ENCODE data around the gene R3HCC1L. TPM values are rescaled to one million over a fixed set of nuclear protein-coding genes. Genes with fewer than 3 reads are reported as not detected.

R3HCC1L gene
- total RNA-seq, 2 experiments from 2014 or later = 19.6 to 21.8 TPM

- POLR2A ChIA-PET = no interaction called here
- no peaks in the 10 kb centered on the region for H3K9me3 Mint-ChIP-seq
- no peak for DNase-seq
- peak overlapping the region; percentile 37 for H3K4me3 Mint-ChIP-seq
- H3K4me1 Mint-ChIP-seq = peaks cover 8% of the 10 kb centered on the region
- peaks cover 39% of the 10 kb centered on the region for H3K27me3 Mint-ChIP-seq
- no peak for ATAC-seq (ENCODE audit: low read depth)
- H3K36me3 Mint-ChIP-seq = no peaks in the 10 kb centered on the region
- H3K27ac Mint-ChIP-seq = no peak overlapping the region
Measured at GRCh38 chr10:98266647-98267046, 132.2 kb downstream of the R3HCC1L start.

GRCh38 chr10:98267069-98267893, 132.8 kb downstream of the R3HCC1L start:
- DNase-seq (no peak), ATAC-seq (ENCODE audit: low read depth) (no peak)
- Mint-ChIP-seq H3K27me3 (peaks cover 42% of the 10 kb centered on the region), H3K4me3 (peak overlapping the region; percentile 69), H3K4me1 (peaks cover 8% of the 10 kb centered on the region), H3K36me3 (no peaks in the 10 kb centered on the region), H3K27ac (no peak overlapping the region), H3K9me3 (no peaks in the 10 kb centered on the region)
- POLR2A ChIA-PET = no interaction called here

DNA sequence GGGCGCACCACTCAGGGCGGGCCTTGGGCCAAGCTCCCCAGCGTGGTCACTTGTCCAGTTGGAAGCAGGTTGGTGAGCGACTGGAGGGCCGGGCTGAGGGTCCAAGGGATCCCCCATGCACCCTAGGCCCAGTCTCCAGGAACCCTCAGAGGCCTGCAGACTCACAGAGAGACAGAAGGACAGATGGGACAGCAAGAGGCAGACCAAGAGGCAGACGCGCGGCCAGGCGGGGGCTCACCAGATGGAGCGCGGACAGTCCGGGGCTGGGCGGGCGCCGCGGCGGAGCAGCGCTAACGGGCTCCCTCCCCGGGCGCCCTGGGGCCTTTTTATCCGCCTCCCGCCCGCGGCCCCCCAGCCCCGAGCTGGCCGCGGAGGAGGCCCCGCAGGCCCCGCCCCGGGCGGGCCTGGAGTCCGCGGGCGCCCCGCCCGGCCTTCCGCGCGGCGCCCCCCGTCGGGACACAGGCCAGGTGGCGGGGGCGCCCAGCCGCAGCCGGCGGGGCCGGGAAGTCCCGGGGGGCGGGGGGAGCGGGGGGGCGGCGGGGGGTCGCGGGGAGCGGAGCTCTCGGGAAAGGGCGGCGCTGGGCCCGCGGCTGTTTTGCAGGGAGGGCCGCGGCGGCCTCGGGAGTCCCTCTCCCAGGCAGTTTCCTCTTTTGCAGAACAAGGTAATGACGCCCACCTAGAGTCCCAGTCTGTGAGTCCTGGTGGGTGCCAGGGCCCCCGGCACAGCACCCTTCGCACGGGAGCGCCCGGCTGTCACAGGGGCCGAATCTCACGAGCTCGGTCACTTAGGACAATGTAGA, 133.6 kb downstream of the R3HCC1L start, which contains the start of gene LOXL4:
Gene LOXL4 (minus strand): TSS at position 301 of the 800 bp plus-strand sequence. CDS start 5,175 bp downstream, outside the sequence.
- peak within 1 kb of the TSS; percentile 69 for H3K4me3 Mint-ChIP-seq
- peaks cover 8% of the 10 kb centered on the region for H3K4me1 Mint-ChIP-seq
- H3K9me3 Mint-ChIP-seq = no peaks in the 10 kb centered on the region
- H3K27me3 Mint-ChIP-seq = peaks cover 42% of the 10 kb centered on the region
- ATAC-seq (ENCODE audit: low read depth) = peak; percentile 52
- DNase-seq = no peak
- H3K36me3 Mint-ChIP-seq = no peaks in the 10 kb centered on the region
- no peak within 1 kb of the TSS for H3K27ac Mint-ChIP-seq
- POLR2A ChIA-PET = no interaction called here

DNA sequence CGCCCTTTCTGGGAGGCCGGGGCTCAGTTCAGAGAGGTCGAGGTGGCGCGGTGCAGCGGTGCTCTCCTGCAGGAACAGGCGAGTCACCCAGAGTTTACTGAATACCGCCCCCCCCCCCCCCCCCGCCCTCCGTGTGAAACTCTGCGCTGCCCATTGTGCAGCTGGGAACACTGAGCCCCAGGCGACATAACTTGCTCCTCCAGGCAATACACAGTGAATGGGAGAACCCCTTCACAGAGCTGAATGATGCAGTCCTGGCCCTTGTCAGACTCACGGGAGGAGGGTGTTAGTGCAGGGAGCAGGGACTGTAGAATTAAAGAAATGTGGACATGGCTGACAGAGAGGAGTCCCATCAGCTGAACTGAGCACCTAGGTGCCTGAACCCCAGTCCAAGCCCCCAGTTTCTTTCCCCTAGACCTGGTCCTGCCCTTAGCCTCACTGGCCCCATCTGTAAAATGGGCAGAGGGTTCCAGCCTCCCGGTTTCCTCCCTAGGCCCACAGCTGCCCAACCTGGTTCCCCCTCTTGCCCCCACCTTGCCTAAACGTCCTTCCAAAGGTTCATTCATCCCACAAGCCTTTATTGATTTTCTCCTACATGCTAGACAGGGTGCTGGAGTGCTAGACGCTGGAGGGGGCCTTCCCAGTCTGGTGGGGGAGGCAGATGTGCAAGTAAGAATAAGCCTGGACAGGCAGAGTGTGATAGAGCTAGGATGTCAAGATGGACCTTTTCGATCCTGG, 134.4 kb downstream of the R3HCC1L start:
- peak overlapping the region; percentile 66 for H3K4me3 Mint-ChIP-seq

GRCh38 chr10:98269435-98269912, 135.0 kb downstream of the R3HCC1L start:
- peaks cover 3% of the 10 kb centered on the region for H3K4me1 Mint-ChIP-seq
- POLR2A ChIA-PET = no interaction called here
- no peak for DNase-seq
- no peaks in the 10 kb centered on the region for H3K36me3 Mint-ChIP-seq
- H3K27me3 Mint-ChIP-seq = peaks cover 51% of the 10 kb centered on the region
- no peak overlapping the region for H3K4me3 Mint-ChIP-seq
- no peaks in the 10 kb centered on the region for H3K9me3 Mint-ChIP-seq
- no peak overlapping the region for H3K27ac Mint-ChIP-seq
- ATAC-seq (ENCODE audit: low read depth) = no peak

More for the DNA sequence above, 134.4 kb downstream of the R3HCC1L start:
- H3K9me3 Mint-ChIP-seq = no peaks in the 10 kb centered on the region
- POLR2A ChIA-PET = no interaction called here
- H3K36me3 Mint-ChIP-seq = no peaks in the 10 kb centered on the region
- ATAC-seq (ENCODE audit: low read depth) = no peak
- no peak for DNase-seq
- H3K27ac Mint-ChIP-seq = no peak overlapping the region
- peaks cover 7% of the 10 kb centered on the region for H3K4me1 Mint-ChIP-seq
- H3K27me3 Mint-ChIP-seq = peaks cover 47% of the 10 kb centered on the region

- no peak for ATAC-seq (ENCODE audit: low read depth)
- peaks cover 3% of the 10 kb centered on the region for H3K4me1 Mint-ChIP-seq
- DNase-seq = no peak
- no peak overlapping the region for H3K27ac Mint-ChIP-seq
- H3K4me3 Mint-ChIP-seq = no peak overlapping the region
- POLR2A ChIA-PET = no interaction called here
- peaks cover 52% of the 10 kb centered on the region for H3K27me3 Mint-ChIP-seq
- H3K36me3 Mint-ChIP-seq = no peaks in the 10 kb centered on the region
- no peaks in the 10 kb centered on the region for H3K9me3 Mint-ChIP-seq
Measured at GRCh38 chr10:98270073-98270740, 135.8 kb downstream of the R3HCC1L start.

GRCh38 chr10:98270786-98271185, 136.3 kb downstream of the R3HCC1L start:
- ATAC-seq (ENCODE audit: low read depth) (no peak), DNase-seq (no peak)
- no peak overlapping the region for H3K27ac Mint-ChIP-seq
- H3K9me3 Mint-ChIP-seq = no peaks in the 10 kb centered on the region
- POLR2A ChIA-PET = no interaction called here
- H3K27me3 Mint-ChIP-seq = peaks cover 52% of the 10 kb centered on the region
- H3K36me3 Mint-ChIP-seq = no peaks in the 10 kb centered on the region
- H3K4me1 Mint-ChIP-seq = peaks cover 3% of the 10 kb centered on the region
- H3K4me3 Mint-ChIP-seq = no peak overlapping the region

GRCh38 chr10:98272245-98272644, 137.8 kb downstream of the R3HCC1L start:
- Mint-ChIP-seq H3K27ac (no peak overlapping the region), H3K36me3 (no peaks in the 10 kb centered on the region), H3K9me3 (no peaks in the 10 kb centered on the region), H3K4me1 (no peaks in the 10 kb centered on the region), H3K4me3 (no peak overlapping the region), H3K27me3 (peaks cover 39% of the 10 kb centered on the region)
- DNase-seq (no peak), ATAC-seq (ENCODE audit: low read depth) (no peak)
- POLR2A ChIA-PET = no interaction called here

DNA sequence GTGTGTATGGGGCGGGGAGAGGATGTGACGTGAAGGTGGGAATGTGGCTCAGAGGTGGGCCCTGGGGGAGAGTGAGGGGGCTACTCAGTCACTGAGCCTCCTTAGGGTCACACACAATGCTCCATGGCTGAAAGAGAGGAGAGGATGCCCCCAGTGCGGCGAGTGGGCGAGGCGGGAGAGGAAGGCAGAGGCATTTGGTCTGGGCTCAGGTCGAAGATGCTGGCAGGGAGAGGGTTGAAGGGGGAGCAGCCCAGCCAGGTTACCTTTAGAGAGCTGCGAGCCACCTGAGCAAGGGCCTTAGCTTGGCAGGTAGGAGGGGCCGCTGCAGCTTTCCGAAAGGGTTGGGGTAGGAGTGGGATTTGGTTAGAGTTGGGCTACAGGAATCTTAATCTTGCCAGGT, 138.2 kb downstream of the R3HCC1L start:
- H3K4me3 Mint-ChIP-seq = no peak overlapping the region
- DNase-seq (no peak), ATAC-seq (ENCODE audit: low read depth) (no peak)
- H3K27me3 Mint-ChIP-seq = peaks cover 35% of the 10 kb centered on the region
- POLR2A ChIA-PET = no interaction called here
- no peaks in the 10 kb centered on the region for H3K9me3 Mint-ChIP-seq
- no peak overlapping the region for H3K27ac Mint-ChIP-seq
- H3K36me3 Mint-ChIP-seq = no peaks in the 10 kb centered on the region
- no peaks in the 10 kb centered on the region for H3K4me1 Mint-ChIP-seq

GRCh38 chr10:98273057-98273850, 138.8 kb downstream of the R3HCC1L start:
- DNase-seq (no peak), ATAC-seq (ENCODE audit: low read depth) (no peak)
- POLR2A ChIA-PET = no interaction called here
- no peaks in the 10 kb centered on the region for H3K9me3 Mint-ChIP-seq
- no peak overlapping the region for H3K27ac Mint-ChIP-seq
- peaks cover 35% of the 10 kb centered on the region for H3K27me3 Mint-ChIP-seq
- H3K36me3 Mint-ChIP-seq = no peaks in the 10 kb centered on the region
- H3K4me1 Mint-ChIP-seq = no peaks in the 10 kb centered on the region
- no peak overlapping the region for H3K4me3 Mint-ChIP-seq

GRCh38 chr10:98274562-98274961, 140.1 kb downstream of the R3HCC1L start:
- peaks cover 33% of the 10 kb centered on the region for H3K27me3 Mint-ChIP-seq
- H3K4me1 Mint-ChIP-seq = no peaks in the 10 kb centered on the region
- POLR2A ChIA-PET = no interaction called here
- H3K4me3 Mint-ChIP-seq = no peak overlapping the region
- H3K9me3 Mint-ChIP-seq = no peaks in the 10 kb centered on the region
- DNase-seq = no peak
- ATAC-seq (ENCODE audit: low read depth) = no peak
- H3K36me3 Mint-ChIP-seq = no peaks in the 10 kb centered on the region
- H3K27ac Mint-ChIP-seq = no peak overlapping the region

GRCh38 chr10:98276311-98276710, 141.9 kb downstream of the R3HCC1L start:
- Mint-ChIP-seq H3K4me1 (no peaks in the 10 kb centered on the region), H3K4me3 (no peak overlapping the region), H3K27ac (no peak overlapping the region), H3K27me3 (peaks cover 37% of the 10 kb centered on the region), H3K9me3 (no peaks in the 10 kb centered on the region), H3K36me3 (no peaks in the 10 kb centered on the region)
- POLR2A ChIA-PET = no interaction called here
- DNase-seq (no peak), ATAC-seq (ENCODE audit: low read depth) (no peak)

Data from activated naive CD8-positive, alpha-beta T cell treated with anti-CD3 and anti-CD28 coated beads, Interleukin-2, amount 10 ng/mL, durations not matched to agents 7 days and 5 days (primary cell).